SU-DHL-6 (cell line): ENCODE measurements around the gene ZNF653.

Experiments used
- H2AFZ ChIP-seq: fragments of 200-600 bp; sonication (generic); 2 replicates; pipeline ENCODE4 v1.6.1; 2014; ENCODE audit warnings: low read depth, mild to moderate bottlenecking, moderate library complexity, mixed read lengths, antibody characterized with exemption, low read length; ENCODE audit not compliant: severe bottlenecking
- H3F3A ChIP-seq: fragments of 200-600 bp; shearing (Covaris generic); 2 replicates; pipeline ENCODE4 v1.6.0; 2016; ENCODE audit warnings: antibody characterized with exemption, mild to moderate bottlenecking; ENCODE audit not compliant: insufficient read depth
- H3K27ac ChIP-seq: fragments of 200-600 bp; sonication (generic); 2 replicates; pipeline ENCODE4 v1.5.1; 2016; ENCODE audit warnings: low read depth, mild to moderate bottlenecking, low read length, moderate library complexity, mixed read lengths
- H3K27me3 ChIP-seq: fragments of 200-600 bp; sonication (generic), shearing (Covaris generic); 2 replicates; pipeline ENCODE4 v1.6.0; 2014; ENCODE audit warnings: mild to moderate bottlenecking, low read length
- H3K36me3 ChIP-seq: fragments of 200-600 bp; sonication (generic); 2 replicates; pipeline ENCODE4 v1.6.1; 2014; ENCODE audit warnings: mild to moderate bottlenecking, low read length, mixed read lengths
- H3K4me2 ChIP-seq: fragments of 300-600, 200-600 bp; shearing (Covaris generic), sonication (generic); 2 replicates; pipeline ENCODE4 v1.6.0; 2014; ENCODE audit warnings: low read length, low read depth, mild to moderate bottlenecking; ENCODE audit not compliant: poor library complexity, severe bottlenecking
- H3K4me3 ChIP-seq: fragments of 200-600 bp; sonication (generic); 2 replicates; pipeline ENCODE4 v1.5.1; 2014; ENCODE audit warnings: antibody characterized with exemption, low read length, mild to moderate bottlenecking, mixed read lengths; ENCODE audit not compliant: insufficient read depth, poor library complexity, severe bottlenecking
- H3K79me2 ChIP-seq: fragments of 200-600 bp; sonication (generic); 2 replicates; pipeline ENCODE4 v1.6.1; 2014; ENCODE audit warnings: mild to moderate bottlenecking, low read length, moderate library complexity; ENCODE audit not compliant: insufficient read depth
- H3K9ac ChIP-seq: fragments of 200-600 bp; sonication (generic); 2 replicates; pipeline ENCODE4 v1.7.0; 2014; ENCODE audit warnings: mild to moderate bottlenecking, low read length
- H3K9me2 ChIP-seq: fragments of 200-600 bp; sonication (generic); replicated peaks from 2 replicates; pipeline ENCODE4 v1.6.1; 2014; ENCODE audit warnings: low read length; ENCODE audit not compliant: insufficient read depth
- H3K9me3 ChIP-seq: fragments of 200-600 bp; sonication (generic); 2 replicates; pipeline ENCODE4 v1.6.1; 2014; ENCODE audit warnings: low read length, mixed read lengths; ENCODE audit not compliant: insufficient read depth
- H4K20me1 ChIP-seq: fragments of 200-600 bp; sonication (generic); 2 replicates; pipeline ENCODE4 v1.6.1; 2014; ENCODE audit warnings: low read depth, mild to moderate bottlenecking, antibody characterized with exemption, low read length, moderate library complexity, mixed read lengths
- CTCF ChIP-seq: fragments of 200-600 bp; sonication (generic); IDR thresholded peaks from one replicate; pipeline ENCODE4 v1.5.1; 2017; ENCODE audit warnings: antibody characterized with exemption, mild to moderate bottlenecking, low read length, moderate library complexity; ENCODE audit not compliant: insufficient read depth, poor library complexity, severe bottlenecking
- EZH2phosphoT487 ChIP-seq: fragments of 200-600 bp; sonication (generic), shearing (Covaris generic); conservative IDR thresholded peaks from 2 replicates; pipeline ENCODE4 v1.6.1; 2018; ENCODE audit warnings: mild to moderate bottlenecking, antibody characterized with exemption, low read length, moderate library complexity, mixed read lengths

Gene ZNF653

GRCh38 chr19:11535792-11536595 lies 30.4 kb upstream of the ZNF653 start:
- no peaks in the 10 kb centered on the region for H4K20me1 ChIP-seq
- peak overlapping the region; percentile 45 for H3K9ac ChIP-seq
- peak overlapping the region; percentile 52 for H3K4me3 ChIP-seq
- no peaks in the 10 kb centered on the region for H3K9me2 ChIP-seq
- H3K27ac ChIP-seq = peak overlapping the region; percentile 26; the same call in 1 of the 2 replicates
- TF ChIP-seq EZH2phosphoT487 (no peak), CTCF (peak; percentile 85)
- peak overlapping the region; percentile 66 for H3K4me2 ChIP-seq
- H3K9me3 ChIP-seq = no peaks in the 10 kb centered on the region
- peak overlapping the region; percentile 89 for H2AFZ ChIP-seq
- no peaks in the 10 kb centered on the region for H3K79me2 ChIP-seq
- H3K27me3 ChIP-seq = no peaks in the 10 kb centered on the region
- H3F3A ChIP-seq = peaks cover 8% of the 10 kb centered on the region; the same call in 1 of the 2 replicates
- no peaks in the 10 kb centered on the region for H3K36me3 ChIP-seq

- peaks cover 8% of the 10 kb centered on the region; the same call in 1 of the 2 replicates for H3F3A ChIP-seq
- peak overlapping the region; percentile 66 for H3K4me2 ChIP-seq
- no peak for TF ChIP-seq CTCF
- no peak for TF ChIP-seq EZH2phosphoT487
Observed at GRCh38 chr19:11534948-11535347, 29.3 kb upstream of the ZNF653 start.

GRCh38 chr19:11534538-11534937 lies 28.9 kb upstream of the ZNF653 start:
- Histone ChIP-seq H3K4me2 (peak overlapping the region; percentile 66), H3K9me3 (no peaks in the 10 kb centered on the region), H3K9me2 (no peaks in the 10 kb centered on the region), H3K27ac (no peak overlapping the region), H3K36me3 (no peaks in the 10 kb centered on the region), H3K79me2 (no peaks in the 10 kb centered on the region), H3K4me3 (peak overlapping the region; percentile 32), H3F3A (peaks cover 8% of the 10 kb centered on the region; the same call in 1 of the 2 replicates), H3K9ac (peak overlapping the region; percentile 17), H2AFZ (peak overlapping the region; percentile 5), H4K20me1 (no peaks in the 10 kb centered on the region), H3K27me3 (no peaks in the 10 kb centered on the region)
- TF ChIP-seq CTCF (no peak), EZH2phosphoT487 (no peak)

More at GRCh38 chr19:11534948-11535347, 29.3 kb upstream of the ZNF653 start:
- Histone ChIP-seq H3K4me3 (peak overlapping the region; percentile 32), H3K9me2 (no peaks in the 10 kb centered on the region), H3K36me3 (no peaks in the 10 kb centered on the region), H3K9me3 (no peaks in the 10 kb centered on the region), H3K79me2 (no peaks in the 10 kb centered on the region), H2AFZ (peak overlapping the region; percentile 5), H4K20me1 (no peaks in the 10 kb centered on the region), H3K27me3 (no peaks in the 10 kb centered on the region), H3K9ac (peak overlapping the region; percentile 17), H3K27ac (no peak overlapping the region)
